NOMO-1 treated with DMSO at 0.1 percent for 48 hours (cell line): ENCODE data around the gene CBX8.
"Not testable (repeated sequence)": the region's sequence is repeated elsewhere in the genome, so short reads cannot be mapped to it uniquely, and the experiment has no call there.

ENCODE experiments used
- DNase-seq: peaks from one replicate; lab custom pipeline; 2025; ENCODE audit not compliant: unreplicated experiment; lab: John Stamatoyannopoulos, UW

The CBX8 gene

GRCh38 chr17:79757140-79757745, 39.6 kb downstream of the CBX8 start:
- DNase-seq = no peak

GRCh38 chr17:79755591-79755990, 41.3 kb downstream of the CBX8 start:
- DNase-seq = no peak

- DNase-seq = not testable (repeated sequence)
Observed at GRCh38 chr17:79754903-79755302, 42.0 kb downstream of the CBX8 start.

- no peak for DNase-seq
Observed at GRCh38 chr17:79754370-79754769, 42.5 kb downstream of the CBX8 start.

- DNase-seq = no peak
Observed at GRCh38 chr17:79752175-79752574, 44.7 kb downstream of the CBX8 start.

GRCh38 chr17:79750650-79751545, 46.0 kb downstream of the CBX8 start:
- DNase-seq = no peak

GRCh38 chr17:79749958-79750357, 46.9 kb downstream of the CBX8 start:
- no peak for DNase-seq

GRCh38 chr17:79749156-79749815, 47.6 kb downstream of the CBX8 start:
- DNase-seq = no peak

GRCh38 chr17:79748295-79749099, 48.4 kb downstream of the CBX8 start:
- no peak for DNase-seq

GRCh38 chr17:79747508-79748294, 49.2 kb downstream of the CBX8 start:
- no peak for DNase-seq

- DNase-seq = no peak
Observed at GRCh38 chr17:79746889-79747507, 49.9 kb downstream of the CBX8 start.

- no peak for DNase-seq
Observed at GRCh38 chr17:79745641-79746105, 51.2 kb downstream of the CBX8 start.

GRCh38 chr17:79743614-79744013, 53.3 kb downstream of the CBX8 start:
- no peak for DNase-seq

- no peak for DNase-seq
Observed at GRCh38 chr17:79742951-79743476, 53.9 kb downstream of the CBX8 start.

GRCh38 chr17:79742589-79742918, 54.3 kb downstream of the CBX8 start:
- no peak for DNase-seq
